Stomach (tissue), 9 donors: ENCODE results near the gene DST. TPM values are rescaled to one million over a fixed set of nuclear protein-coding genes. Genes with fewer than 3 reads are reported as not detected.
A peak's percentile ranks its signal among the peaks of the same experiment; 100 is the strongest.

Experiments used
- DNase-seq, 2 donors: peaks; one replicate each; pipeline versions ENCODE4 v3.0.0 to v3.0.0-alpha.2; 2013 to 2019
- H3K27ac ChIP-seq, 5 donors: fragments of 200-600 bp in 4 of 5; sonication (generic) in 4 of 5; one replicate each; pipeline ENCODE4 v1.5.1; 2013 to 2019; ENCODE audit warnings: mild to moderate bottlenecking in 1 of 5, moderate library complexity in 1 of 5
- H3K27me3 ChIP-seq, 3 donors: fragments of 200-600 bp; sonication (generic); one replicate each; pipeline ENCODE4 v1.5.1; 2017 to 2019; ENCODE audit warnings: mixed run types in 1 of 3
- H3K36me3 ChIP-seq, 4 donors: fragments of 200-600 bp; sonication (generic); 1 replicate in 3 of 4; 2 replicates in 1 of 4; pipeline ENCODE4 v1.5.1; 2016 to 2019
- H3K4me1 ChIP-seq, 4 donors: fragments of 200-600 bp; sonication (generic); one replicate each; pipeline ENCODE4 v1.5.1; 2016 to 2019
- H3K4me3 ChIP-seq, 4 donors: fragments of 200-600 bp; sonication (generic) in 3 of 4; one replicate each; pipeline ENCODE4 v1.5.1; 2016 to 2019; ENCODE audit warnings: mild to moderate bottlenecking in 1 of 4
- H3K9me3 ChIP-seq, 4 donors: fragments of 200-600 bp; sonication (generic); one replicate each; pipeline ENCODE4 v1.5.1; 2016 to 2019
- EP300 ChIP-seq: sonication (generic); formaldehyde crosslinking; IDR thresholded peaks from one replicate; pipeline ENCODE4 v1.6.1; 2017; ENCODE audit warnings: antibody characterized with exemption
- POLR2A ChIP-seq, 4 donors: fragments of 450-650 bp; IDR thresholded peaks; one replicate each; pipeline ENCODE4 v1.6.1; 2016; ENCODE audit warnings: antibody characterized with exemption in 4 of 4, control low read depth in 2 of 4, mild to moderate bottlenecking in 1 of 4, moderate library complexity in 1 of 4
- POLR2AphosphoS5 ChIP-seq, 3 donors: sonication (generic); formaldehyde crosslinking; IDR thresholded peaks; one replicate each; pipeline ENCODE4 v1.6.1; 2016; ENCODE audit warnings: antibody characterized with exemption in 3 of 3
- WGBS, 5 donors: extraction: QIAGEN DNeasy Blood & Tissue Kit in 3 of 5; methylation state at CpG; one replicate each; pipeline versions ENCODE4 v1.1.5 to v1.1.7; 2013 to 2018; 5-methylcytosine and 5-hydroxymethylcytosine counted together
- intact Hi-C: fragments of 100-400 bp; cut with DNase I; formaldehyde crosslinking; loops from one replicate; pipeline ENCODE4 v1.15.1; 2023; ENCODE audit warnings: low total_unique reads
- polyA plus RNA-seq, 3 donors: library from polyadenylated mRNA; stranded (reverse); fragments of 200-250 nt; gene quantifications; one replicate each; pipeline ENCODE4 v1.2.3, GENCODE V29; 2013
- total RNA-seq, 5 donors: library from RNA; depleted of rRNA; stranded (reverse); fragments of >200 nt; gene quantifications; one replicate each; pipeline versions ENCODE4 v1.1.0 to v1.2.3, GENCODE V29; 2014 to 2016
- TF ChIP-seq, protein P1 (sequence below), 7 experiments: fragments of 450-650 bp in 4 of 7; fragments of 200-600 bp in 3 of 7; sonication (generic) in 3 of 7; IDR thresholded peaks; one replicate each; pipeline ENCODE4 v1.5.1; 2016 to 2019; ENCODE audit warnings: antibody characterized with exemption in 7 of 7, control low read depth in 2 of 7, mild to moderate bottlenecking in 1 of 7
- donor health status: healthy with polysubstance abuse.
- donor health status: Bipolar disorder and iron deficiency.
- donor health status: healthy.

DST gene
- total and polyA plus RNA-seq, 8 donors: 16.3 to 623 (median 200) TPM

DNA sequence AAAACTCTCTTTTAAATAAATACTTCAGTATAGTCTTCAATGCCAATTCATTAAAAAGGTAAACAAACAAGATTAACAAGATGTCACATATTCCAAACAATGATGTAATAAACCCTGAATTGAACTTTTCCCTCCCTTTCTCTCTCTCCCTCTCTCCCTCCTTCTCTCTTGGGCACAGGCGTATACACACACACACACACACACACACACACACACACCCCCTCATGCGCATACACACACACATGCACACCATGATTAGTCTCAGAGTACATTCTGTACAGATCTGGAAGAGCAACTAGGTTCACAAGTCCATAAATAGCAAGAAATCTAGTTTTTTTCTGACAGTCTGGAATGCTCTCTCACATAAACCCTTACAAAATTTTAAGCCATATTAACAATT lies 128.3 kb downstream of the DST start:
- no peak for DNase-seq
- Histone ChIP-seq H3K27ac (peak overlapping the region in 4 of 5 donors; percentile 16 to 71 (median 19)), H3K4me1 (peaks cover 0 to 63% (median 28%) of the 10 kb centered on the region in 4 donors), H3K27me3 (no peaks in the 10 kb centered on the region), H3K9me3 (no peaks in the 10 kb centered on the region), H3K4me3 (no peak overlapping the region), H3K36me3 (peaks cover 6 to 42% (median 27%) of the 10 kb centered on the region in 4 donors)
- TF ChIP-seq, protein P1, sequence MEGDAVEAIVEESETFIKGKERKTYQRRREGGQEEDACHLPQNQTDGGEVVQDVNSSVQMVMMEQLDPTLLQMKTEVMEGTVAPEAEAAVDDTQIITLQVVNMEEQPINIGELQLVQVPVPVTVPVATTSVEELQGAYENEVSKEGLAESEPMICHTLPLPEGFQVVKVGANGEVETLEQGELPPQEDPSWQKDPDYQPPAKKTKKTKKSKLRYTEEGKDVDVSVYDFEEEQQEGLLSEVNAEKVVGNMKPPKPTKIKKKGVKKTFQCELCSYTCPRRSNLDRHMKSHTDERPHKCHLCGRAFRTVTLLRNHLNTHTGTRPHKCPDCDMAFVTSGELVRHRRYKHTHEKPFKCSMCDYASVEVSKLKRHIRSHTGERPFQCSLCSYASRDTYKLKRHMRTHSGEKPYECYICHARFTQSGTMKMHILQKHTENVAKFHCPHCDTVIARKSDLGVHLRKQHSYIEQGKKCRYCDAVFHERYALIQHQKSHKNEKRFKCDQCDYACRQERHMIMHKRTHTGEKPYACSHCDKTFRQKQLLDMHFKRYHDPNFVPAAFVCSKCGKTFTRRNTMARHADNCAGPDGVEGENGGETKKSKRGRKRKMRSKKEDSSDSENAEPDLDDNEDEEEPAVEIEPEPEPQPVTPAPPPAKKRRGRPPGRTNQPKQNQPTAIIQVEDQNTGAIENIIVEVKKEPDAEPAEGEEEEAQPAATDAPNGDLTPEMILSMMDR (IDR thresholded peaks at IDR 0.05): no peak
- TF ChIP-seq EP300: no peak
- peak in 2 of 3 donors; percentile 53 to 81 for TF ChIP-seq POLR2AphosphoS5 (IDR thresholded peaks at IDR 0.05)
- TF ChIP-seq POLR2A (IDR thresholded peaks at IDR 0.05): no peak
- 11 to 45% (median 19%) methylated on average over 2 of the region's 2 CpGs for WGBS, 5 donors
- intact Hi-C loops: no loop called here

DNA sequence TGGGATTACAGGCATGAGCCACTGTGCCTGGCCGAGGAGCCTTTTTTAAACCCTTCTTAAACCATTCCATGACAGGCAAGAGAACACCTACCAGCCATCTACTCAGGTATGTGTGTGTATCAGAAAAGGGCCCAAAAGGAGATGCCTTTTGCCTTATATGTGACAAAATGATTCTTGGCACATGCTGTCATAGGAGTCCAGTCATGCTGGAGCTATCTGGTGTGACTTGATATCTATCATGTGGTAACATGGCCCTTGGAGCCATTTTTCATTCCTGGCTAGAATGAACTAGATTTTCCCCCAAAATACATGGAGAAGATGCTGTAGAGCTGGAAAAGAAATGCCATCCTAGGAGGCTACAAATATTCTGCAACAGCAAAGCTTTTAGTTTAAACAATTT lies 129.1 kb downstream of the DST start:
- TF ChIP-seq EP300: no peak
- H3K36me3 ChIP-seq: peaks cover 13 to 50% (median 31%) of the 10 kb centered on the region in 4 donors
- peak overlapping the region in 3 of 5 donors; percentile 8 to 71 (median 37) for H3K27ac ChIP-seq
- H3K9me3 ChIP-seq: no peaks in the 10 kb centered on the region
- no peak overlapping the region for H3K4me3 ChIP-seq
- intact Hi-C loops: no loop called here
- DNase-seq: no peak
- 87 to 100% (median 100%) methylated on average over 1 of the region's 1 CpG for WGBS, 5 donors
- H3K4me1 ChIP-seq: peaks cover 0 to 63% (median 28%) of the 10 kb centered on the region in 4 donors
- H3K27me3 ChIP-seq: no peaks in the 10 kb centered on the region

GRCh38 chr6:56511591-56511990 lies 131.1 kb downstream of the DST start:
- TF ChIP-seq POLR2A (IDR thresholded peaks at IDR 0.05): no peak
- no peak for TF ChIP-seq EP300
- TF ChIP-seq, protein P1 (IDR thresholded peaks at IDR 0.05): no peak
- no peak for TF ChIP-seq POLR2AphosphoS5 (IDR thresholded peaks at IDR 0.05)
- peak overlapping the region in 2 of 5 donors; percentile 25 to 40 for H3K27ac ChIP-seq
- H3K36me3 ChIP-seq: peaks cover 22 to 61% (median 39%) of the 10 kb centered on the region in 4 donors
- no peaks in the 10 kb centered on the region for H3K9me3 ChIP-seq
- DNase-seq: no peak
- H3K27me3 ChIP-seq: no peaks in the 10 kb centered on the region
- 81 to 89% (median 88%) methylated on average over 2 of the region's 2 CpGs for WGBS, 5 donors
- intact Hi-C loops: no loop called here
- no peak overlapping the region for H3K4me3 ChIP-seq
- H3K4me1 ChIP-seq: peaks cover 0 to 52% (median 26%) of the 10 kb centered on the region in 4 donors

GRCh38 chr6:56510984-56511531 lies 131.6 kb downstream of the DST start:
- H3K9me3 ChIP-seq: no peaks in the 10 kb centered on the region
- WGBS, 5 donors: 18 to 44% (median 30%) methylated on average over 3 of the region's 3 CpGs
- peak overlapping the region in 2 of 5 donors; percentile 25 to 40 for H3K27ac ChIP-seq
- no peaks in the 10 kb centered on the region for H3K27me3 ChIP-seq
- TF ChIP-seq POLR2AphosphoS5 (IDR thresholded peaks at IDR 0.05) (no peak), EP300 (no peak)
- TF ChIP-seq, protein P1 (IDR thresholded peaks at IDR 0.05): no peak
- DNase-seq: peak in 1 of 2 donors; percentile 69
- H3K4me1 ChIP-seq: peaks cover 0 to 52% (median 26%) of the 10 kb centered on the region in 4 donors
- intact Hi-C loops: no loop called here
- H3K4me3 ChIP-seq: no peak overlapping the region
- H3K36me3 ChIP-seq: peaks cover 22 to 61% (median 41%) of the 10 kb centered on the region in 4 donors

GRCh38 chr6:56509031-56509430 lies 133.7 kb downstream of the DST start:
- DNase-seq: no peak
- no peak overlapping the region for H3K4me3 ChIP-seq
- TF ChIP-seq POLR2A (IDR thresholded peaks at IDR 0.05): no peak
- TF ChIP-seq EP300: no peak
- TF ChIP-seq, protein P1 (IDR thresholded peaks at IDR 0.05): no peak
- TF ChIP-seq POLR2AphosphoS5 (IDR thresholded peaks at IDR 0.05): no peak
- 72 to 98% (median 91%) methylated on average over 3 of the region's 3 CpGs for WGBS, 5 donors
- intact Hi-C loops: no loop called here
- H3K27me3 ChIP-seq: no peaks in the 10 kb centered on the region
- peak overlapping the region in 2 of 5 donors; percentile 6 to 73 for H3K27ac ChIP-seq
- peaks cover 0 to 44% (median 21%) of the 10 kb centered on the region in 4 donors for H3K4me1 ChIP-seq
- H3K9me3 ChIP-seq: no peaks in the 10 kb centered on the region
- H3K36me3 ChIP-seq: peaks cover 20 to 62% (median 42%) of the 10 kb centered on the region in 4 donors
